ENCODE measurements around the gene AFAP1. TPM values are rescaled to one million over a fixed set of nuclear protein-coding genes. Genes with fewer than 3 reads are reported as not detected.

AFAP1 gene
- total RNA-seq, 1 donor from 2014 or later: 84.9 TPM

- intact Hi-C loops (cut with DNase I): no loop called here
- Histone ChIP-seq H3K27ac (no peak overlapping the region), H3K36me3 (peaks cover 55 to 79% of the 10 kb centered on the region in 2 donors), H3K27me3 (no peaks in the 10 kb centered on the region), H3K9me3 (no peaks in the 10 kb centered on the region), H3K4me1 (no peaks in the 10 kb centered on the region), H3K4me3 (no peak overlapping the region)
- TF ChIP-seq, protein P1, sequence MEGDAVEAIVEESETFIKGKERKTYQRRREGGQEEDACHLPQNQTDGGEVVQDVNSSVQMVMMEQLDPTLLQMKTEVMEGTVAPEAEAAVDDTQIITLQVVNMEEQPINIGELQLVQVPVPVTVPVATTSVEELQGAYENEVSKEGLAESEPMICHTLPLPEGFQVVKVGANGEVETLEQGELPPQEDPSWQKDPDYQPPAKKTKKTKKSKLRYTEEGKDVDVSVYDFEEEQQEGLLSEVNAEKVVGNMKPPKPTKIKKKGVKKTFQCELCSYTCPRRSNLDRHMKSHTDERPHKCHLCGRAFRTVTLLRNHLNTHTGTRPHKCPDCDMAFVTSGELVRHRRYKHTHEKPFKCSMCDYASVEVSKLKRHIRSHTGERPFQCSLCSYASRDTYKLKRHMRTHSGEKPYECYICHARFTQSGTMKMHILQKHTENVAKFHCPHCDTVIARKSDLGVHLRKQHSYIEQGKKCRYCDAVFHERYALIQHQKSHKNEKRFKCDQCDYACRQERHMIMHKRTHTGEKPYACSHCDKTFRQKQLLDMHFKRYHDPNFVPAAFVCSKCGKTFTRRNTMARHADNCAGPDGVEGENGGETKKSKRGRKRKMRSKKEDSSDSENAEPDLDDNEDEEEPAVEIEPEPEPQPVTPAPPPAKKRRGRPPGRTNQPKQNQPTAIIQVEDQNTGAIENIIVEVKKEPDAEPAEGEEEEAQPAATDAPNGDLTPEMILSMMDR (IDR thresholded peaks at IDR 0.05): no peak
- DNase-seq (ENCODE audit: low spot score in 2 of 2): no peak
These were observed 171.7 kb downstream of the AFAP1 start for GRCh38 chr4:7767966-7768365.

DNA sequence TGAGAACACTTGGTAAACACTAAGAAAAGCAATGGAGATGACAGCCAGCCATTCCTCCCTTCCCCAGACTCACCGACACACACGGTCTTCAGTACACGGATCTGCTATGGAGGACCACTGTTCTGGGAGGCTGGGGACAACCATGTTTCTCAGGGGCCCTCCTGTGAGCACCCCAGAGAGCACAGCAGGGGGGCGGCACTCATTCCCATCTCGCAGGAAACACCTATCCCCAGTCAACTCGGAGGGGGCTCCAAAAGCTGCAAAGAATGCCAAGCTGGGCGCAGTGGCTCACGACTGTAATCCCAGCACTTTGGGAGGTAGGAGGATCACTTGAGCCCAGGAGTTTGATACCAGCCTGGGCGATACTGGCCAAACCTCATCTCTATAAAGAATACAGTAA lies 172.1 kb downstream of the AFAP1 start:
- Histone ChIP-seq H3K36me3 (peaks cover 50 to 78% of the 10 kb centered on the region in 2 donors), H3K4me1 (no peaks in the 10 kb centered on the region), H3K27me3 (no peaks in the 10 kb centered on the region)

GRCh38 chr4:7766661-7767345 lies 172.9 kb downstream of the AFAP1 start:
- H3K27me3 ChIP-seq: no peaks in the 10 kb centered on the region
- no peak overlapping the region for H3K27ac ChIP-seq
- H3K9me3 ChIP-seq: no peaks in the 10 kb centered on the region
- no peak for DNase-seq (ENCODE audit: low spot score in 2 of 2)
- intact Hi-C loops (cut with DNase I): no loop called here
- H3K4me3 ChIP-seq: no peak overlapping the region
- peaks cover 43 to 72% of the 10 kb centered on the region in 2 donors for H3K36me3 ChIP-seq
- no peaks in the 10 kb centered on the region for H3K4me1 ChIP-seq
- TF ChIP-seq, protein P1 (IDR thresholded peaks at IDR 0.05): no peak

More for the DNA sequence above, 172.1 kb downstream of the AFAP1 start:
- TF ChIP-seq, protein P1 (IDR thresholded peaks at IDR 0.05): no peak
- Histone ChIP-seq H3K27ac (no peak overlapping the region), H3K4me3 (no peak overlapping the region), H3K9me3 (no peaks in the 10 kb centered on the region)
- DNase-seq (ENCODE audit: low spot score in 2 of 2): no peak
- intact Hi-C loops (cut with DNase I): no loop called here

- Histone ChIP-seq H3K4me1 (no peaks in the 10 kb centered on the region), H3K4me3 (no peak overlapping the region), H3K36me3 (peaks cover 39 to 66% of the 10 kb centered on the region in 2 donors), H3K27ac (no peak overlapping the region), H3K27me3 (no peaks in the 10 kb centered on the region), H3K9me3 (no peaks in the 10 kb centered on the region)
- intact Hi-C loops (cut with DNase I): no loop called here
- TF ChIP-seq, protein P1 (IDR thresholded peaks at IDR 0.05): no peak
- no peak for DNase-seq (ENCODE audit: low spot score in 2 of 2)
These were observed 173.6 kb downstream of the AFAP1 start for GRCh38 chr4:7766086-7766485.

DNA sequence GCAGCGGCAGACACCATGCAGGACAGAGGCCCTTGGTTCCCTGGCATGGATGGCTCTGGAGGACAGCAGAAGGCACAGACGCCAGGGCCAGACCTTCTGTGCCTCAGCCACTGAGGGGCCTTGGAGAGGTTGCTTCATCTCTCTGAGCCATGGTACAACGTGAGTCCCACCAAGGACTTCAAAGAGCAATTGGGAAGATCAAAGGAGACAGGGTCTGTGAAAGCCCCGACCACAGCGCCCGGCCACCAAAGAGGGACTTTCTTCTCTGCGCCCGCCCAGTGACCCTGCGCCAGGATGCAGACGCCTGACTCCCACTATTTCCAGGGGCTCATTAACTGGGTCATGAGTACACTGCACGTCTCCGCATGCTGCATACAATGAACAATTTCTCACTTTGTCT lies 174.0 kb downstream of the AFAP1 start:
- Histone ChIP-seq H3K27ac (no peak overlapping the region), H3K27me3 (no peaks in the 10 kb centered on the region), H3K36me3 (peaks cover 37 to 65% of the 10 kb centered on the region in 2 donors), H3K4me3 (no peak overlapping the region), H3K4me1 (no peaks in the 10 kb centered on the region), H3K9me3 (no peaks in the 10 kb centered on the region)
- TF ChIP-seq, protein P1 (IDR thresholded peaks at IDR 0.05): no peak
- no peak for DNase-seq (ENCODE audit: low spot score in 2 of 2)
- intact Hi-C loops (cut with DNase I): loop anchor here (2.0 kb wide), 1 partner anchor 13 kb away; no protein-coding TSS in a partner anchor
